Activated naive CD8-positive, alpha-beta T cell (primary cell): ENCODE data around the gene DNASE2.
"Not testable (repeated sequence)": the region's sequence is repeated elsewhere in the genome, so short reads cannot be mapped to it uniquely, and the experiment has no call there.

Experiments used
- H3K27ac Mint-ChIP-seq: one replicate; pipeline ENCODE4 v1.8.0; 2021; ENCODE audit warnings: mixed read lengths
- H3K27me3 Mint-ChIP-seq: one replicate; pipeline ENCODE4 v1.8.0; 2021; ENCODE audit warnings: mixed read lengths
- H3K36me3 Mint-ChIP-seq: one replicate; pipeline ENCODE4 v1.8.0; 2021; ENCODE audit warnings: mixed read lengths
- H3K4me1 Mint-ChIP-seq: one replicate; pipeline ENCODE4 v1.8.0; 2021; ENCODE audit warnings: low read depth, mixed read lengths
- H3K4me3 Mint-ChIP-seq: one replicate; pipeline ENCODE4 v1.8.0; 2021; ENCODE audit warnings: mild to moderate bottlenecking, mixed read lengths
- H3K9me3 Mint-ChIP-seq: one replicate; pipeline ENCODE4 v1.8.0; 2021; ENCODE audit warnings: low read depth, mixed read lengths

Gene DNASE2

GRCh38 chr19:12881172-12881808 lies at the start of gene DNASE2:
TSS of gene DNASE2 (minus strand) at chr19:12881449. CDS start at chr19:12881375, 74 bp downstream.
- Mint-ChIP-seq H3K27ac (peak within 1 kb of the TSS; percentile 58), H3K4me3 (peak within 1 kb of the TSS; percentile 89), H3K36me3 (no peaks in the 10 kb centered on the region), H3K27me3 (no peaks in the 10 kb centered on the region), H3K4me1 (peaks cover 16% of the 10 kb centered on the region), H3K9me3 (no peaks in the 10 kb centered on the region)

GRCh38 chr19:12930002-12930645 lies 48.9 kb upstream of the DNASE2 start:
- no peaks in the 10 kb centered on the region for H3K27me3 Mint-ChIP-seq
- no peak overlapping the region for H3K4me3 Mint-ChIP-seq
- H3K27ac Mint-ChIP-seq, result no peak overlapping the region
- no peaks in the 10 kb centered on the region for H3K9me3 Mint-ChIP-seq
- H3K4me1 Mint-ChIP-seq, result peaks cover 22% of the 10 kb centered on the region
- peaks cover 9% of the 10 kb centered on the region for H3K36me3 Mint-ChIP-seq

GRCh38 chr19:12924621-12925310 lies 43.5 kb upstream of the DNASE2 start:
- H3K36me3 Mint-ChIP-seq, result peaks cover 10% of the 10 kb centered on the region
- no peaks in the 10 kb centered on the region for H3K9me3 Mint-ChIP-seq
- H3K27me3 Mint-ChIP-seq, result no peaks in the 10 kb centered on the region
- H3K27ac Mint-ChIP-seq, result no peak overlapping the region
- peaks cover 3% of the 10 kb centered on the region for H3K4me1 Mint-ChIP-seq
- no peak overlapping the region for H3K4me3 Mint-ChIP-seq

- H3K4me3 Mint-ChIP-seq, result no peak overlapping the region
- no peaks in the 10 kb centered on the region for H3K9me3 Mint-ChIP-seq
- no peak overlapping the region for H3K27ac Mint-ChIP-seq
- H3K4me1 Mint-ChIP-seq, result peaks cover 9% of the 10 kb centered on the region
- peaks cover 8% of the 10 kb centered on the region for H3K36me3 Mint-ChIP-seq
- H3K27me3 Mint-ChIP-seq, result no peaks in the 10 kb centered on the region
Measured at GRCh38 chr19:12922959-12923358, 41.7 kb upstream of the DNASE2 start.

GRCh38 chr19:12921047-12921446 lies 39.8 kb upstream of the DNASE2 start:
- peaks cover 11% of the 10 kb centered on the region for H3K4me1 Mint-ChIP-seq
- no peak overlapping the region for H3K27ac Mint-ChIP-seq
- no peak overlapping the region for H3K4me3 Mint-ChIP-seq
- no peaks in the 10 kb centered on the region for H3K9me3 Mint-ChIP-seq
- peaks cover 5% of the 10 kb centered on the region for H3K36me3 Mint-ChIP-seq
- no peaks in the 10 kb centered on the region for H3K27me3 Mint-ChIP-seq

- no peaks in the 10 kb centered on the region for H3K9me3 Mint-ChIP-seq
- peaks cover 32% of the 10 kb centered on the region for H3K4me1 Mint-ChIP-seq
- no peaks in the 10 kb centered on the region for H3K27me3 Mint-ChIP-seq
- H3K27ac Mint-ChIP-seq, result no peak overlapping the region
- peak overlapping the region; percentile 32 for H3K4me3 Mint-ChIP-seq
- H3K36me3 Mint-ChIP-seq, result peaks cover 5% of the 10 kb centered on the region
Measured at GRCh38 chr19:12918253-12918652, 37.0 kb upstream of the DNASE2 start.

- peak overlapping the region; percentile 66 for H3K27ac Mint-ChIP-seq
Measured at GRCh38 chr19:12915860-12916259, 34.6 kb upstream of the DNASE2 start.

GRCh38 chr19:12913851-12914690 lies 32.8 kb upstream of the DNASE2 start:
- Mint-ChIP-seq H3K4me1 (peaks cover 28% of the 10 kb centered on the region), H3K9me3 (no peaks in the 10 kb centered on the region), H3K27ac (peak overlapping the region; percentile 96), H3K36me3 (no peaks in the 10 kb centered on the region), H3K27me3 (no peaks in the 10 kb centered on the region), H3K4me3 (peak overlapping the region; percentile 69)

More at GRCh38 chr19:12915860-12916259, 34.6 kb upstream of the DNASE2 start:
- not testable (repeated sequence) for H3K27me3 Mint-ChIP-seq, H3K4me3 Mint-ChIP-seq, H3K36me3 Mint-ChIP-seq, H3K9me3 Mint-ChIP-seq
- H3K4me1 Mint-ChIP-seq, result peaks cover 34% of the 10 kb centered on the region

- H3K4me3 Mint-ChIP-seq, result no peak overlapping the region
- H3K27me3 Mint-ChIP-seq, result no peaks in the 10 kb centered on the region
- H3K36me3 Mint-ChIP-seq, result no peaks in the 10 kb centered on the region
- peaks cover 25% of the 10 kb centered on the region for H3K4me1 Mint-ChIP-seq
- no peak overlapping the region for H3K27ac Mint-ChIP-seq
- no peaks in the 10 kb centered on the region for H3K9me3 Mint-ChIP-seq
Measured at GRCh38 chr19:12913011-12913561, 31.8 kb upstream of the DNASE2 start.

GRCh38 chr19:12912571-12912970 lies 31.3 kb upstream of the DNASE2 start:
- peak overlapping the region; percentile 50 for H3K27ac Mint-ChIP-seq
- H3K27me3 Mint-ChIP-seq, result no peaks in the 10 kb centered on the region
- H3K9me3 Mint-ChIP-seq, result no peaks in the 10 kb centered on the region
- no peak overlapping the region for H3K4me3 Mint-ChIP-seq
- peaks cover 25% of the 10 kb centered on the region for H3K4me1 Mint-ChIP-seq
- H3K36me3 Mint-ChIP-seq, result no peaks in the 10 kb centered on the region

- no peak overlapping the region for H3K27ac Mint-ChIP-seq
- H3K9me3 Mint-ChIP-seq, result no peaks in the 10 kb centered on the region
- H3K36me3 Mint-ChIP-seq, result no peaks in the 10 kb centered on the region
- no peak overlapping the region for H3K4me3 Mint-ChIP-seq
- no peaks in the 10 kb centered on the region for H3K27me3 Mint-ChIP-seq
- no peaks in the 10 kb centered on the region for H3K4me1 Mint-ChIP-seq
Measured at GRCh38 chr19:12907166-12907565, 25.9 kb upstream of the DNASE2 start.

- Mint-ChIP-seq H3K4me1 (no peaks in the 10 kb centered on the region), H3K36me3 (peaks cover 2% of the 10 kb centered on the region), H3K27me3 (no peaks in the 10 kb centered on the region), H3K27ac (no peak overlapping the region), H3K9me3 (no peaks in the 10 kb centered on the region), H3K4me3 (no peak overlapping the region)
Measured at GRCh38 chr19:12899891-12900518, 18.8 kb upstream of the DNASE2 start.

- peaks cover 12% of the 10 kb centered on the region for H3K4me1 Mint-ChIP-seq
- no peak overlapping the region for H3K27ac Mint-ChIP-seq
- no peak overlapping the region for H3K4me3 Mint-ChIP-seq
- H3K9me3 Mint-ChIP-seq, result no peaks in the 10 kb centered on the region
- H3K36me3 Mint-ChIP-seq, result peaks cover 2% of the 10 kb centered on the region
- H3K27me3 Mint-ChIP-seq, result no peaks in the 10 kb centered on the region
Measured at GRCh38 chr19:12896460-12896859, 15.2 kb upstream of the DNASE2 start.

GRCh38 chr19:12893582-12893981 lies 12.3 kb upstream of the DNASE2 start:
- Mint-ChIP-seq H3K9me3 (no peaks in the 10 kb centered on the region), H3K4me3 (peak overlapping the region; percentile 36), H3K27ac (no peak overlapping the region), H3K27me3 (no peaks in the 10 kb centered on the region), H3K4me1 (peaks cover 23% of the 10 kb centered on the region), H3K36me3 (peaks cover 4% of the 10 kb centered on the region)
